Measurements from ENCODE around the gene ZNF512B.

- TF ChIP-seq POLR2A (IDR thresholded peaks at IDR 0.05) = no peak
- no peak for TF ChIP-seq CTCF (IDR thresholded peaks at IDR 0.05)
- TF ChIP-seq EP300 (IDR thresholded peaks at IDR 0.05) = no peak
Observed at GRCh38 chr20:63957004-63957689, 12.6 kb downstream of the ZNF512B start.
